K562 (cell line): ENCODE measurements around the gene ITPRIPL1.
"Not testable (repeated sequence)": the region's sequence is repeated elsewhere in the genome, so short reads cannot be mapped to it uniquely, and the experiment has no call there.

ENCODE experiments used
- BDP1 ChIP-seq: IDR thresholded peaks from 3 replicates; pipeline ENCODE4 v1.6.1; 2011; ENCODE audit not compliant: insufficient read length, insufficient read depth
- CC2D1A ChIP-seq: fragments of 450-650 bp; IDR thresholded peaks from 2 replicates; pipeline ENCODE4 v1.6.1; 2017; ENCODE audit warnings: mild to moderate bottlenecking
- EZH2 ChIP-seq: IDR thresholded peaks from 2 replicates; pipeline ENCODE4 v1.6.1; 2012; ENCODE audit warnings: low read depth, mild to moderate bottlenecking, inconsistent platforms, low read length, borderline replicate concordance
- LEF1 ChIP-seq: fragments of 450-650 bp; IDR thresholded peaks from 2 replicates; pipeline ENCODE4 v1.6.1; 2016; ENCODE audit warnings: mild to moderate bottlenecking
- POLR2AphosphoS2 ChIP-seq: IDR thresholded peaks from 2 replicates; pipeline ENCODE4 v1.6.1; 2012; ENCODE audit warnings: low read length, improper control_type of control experiment
- RBM39 ChIP-seq: fragments of 200-400 bp; formaldehyde crosslinking; optimal IDR thresholded peaks from 2 replicates; pipeline ENCODE3; 2018; ENCODE audit warnings: low read depth, low read length
- TF ChIP-seq, protein P1 (sequence below): fragments of 450-650 bp; IDR thresholded peaks from 2 replicates; pipeline ENCODE4 v1.6.1; 2014; ENCODE audit warnings: low read depth, mild to moderate bottlenecking, moderate library complexity, borderline replicate concordance
- TF ChIP-seq, protein P2 (sequence below): sonication (generic); formaldehyde crosslinking; IDR thresholded peaks from 2 replicates; pipeline ENCODE4 v1.8.0; 2023; ENCODE audit warnings: mild to moderate bottlenecking, missing genetic modification reagents
- TF ChIP-seq, protein P3 (sequence below): conservative IDR thresholded peaks from 2 replicates; pipeline ENCODE4 v1.6.1; 2011; ENCODE audit warnings: low read depth, mild to moderate bottlenecking, low read length; ENCODE audit not compliant: control insufficient read depth
- TF ChIP-seq, protein P4 (sequence below): sonication (generic); formaldehyde crosslinking; IDR thresholded peaks from 2 replicates; pipeline ENCODE4 v1.8.1; 2023; ENCODE audit warnings: mild to moderate bottlenecking, missing genetic modification reagents
- TF ChIP-seq, protein P5 (sequence below): sonication (generic); formaldehyde crosslinking; IDR thresholded peaks from 2 replicates; pipeline ENCODE4 v1.5.0; 2020; ENCODE audit warnings: missing genetic modification reagents

DNA sequence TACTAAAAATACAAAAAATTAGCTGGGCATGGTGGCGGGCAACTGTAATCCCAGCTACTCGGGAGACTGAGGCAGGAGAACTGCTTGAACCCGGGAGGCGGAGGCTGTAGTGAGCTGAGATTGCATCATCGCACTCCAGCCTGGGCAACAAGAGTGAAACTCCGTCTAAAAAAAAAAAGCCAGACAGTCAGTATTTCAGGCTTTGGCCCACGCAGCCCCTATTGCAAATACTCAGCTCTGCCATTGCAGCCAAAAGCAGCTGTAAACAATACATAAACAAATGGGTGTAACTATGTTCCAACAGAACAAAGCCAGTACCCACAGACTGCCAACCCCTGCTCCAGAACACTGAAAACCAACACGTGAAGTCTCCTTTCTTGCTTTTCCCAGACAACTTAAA lies 30.8 kb upstream of the ITPRIPL1 start:
- not testable (repeated sequence) for TF ChIP-seq POLR2AphosphoS2, RBM39, EZH2, BDP1, CC2D1A, LEF1
- TF ChIP-seq, protein P1, sequence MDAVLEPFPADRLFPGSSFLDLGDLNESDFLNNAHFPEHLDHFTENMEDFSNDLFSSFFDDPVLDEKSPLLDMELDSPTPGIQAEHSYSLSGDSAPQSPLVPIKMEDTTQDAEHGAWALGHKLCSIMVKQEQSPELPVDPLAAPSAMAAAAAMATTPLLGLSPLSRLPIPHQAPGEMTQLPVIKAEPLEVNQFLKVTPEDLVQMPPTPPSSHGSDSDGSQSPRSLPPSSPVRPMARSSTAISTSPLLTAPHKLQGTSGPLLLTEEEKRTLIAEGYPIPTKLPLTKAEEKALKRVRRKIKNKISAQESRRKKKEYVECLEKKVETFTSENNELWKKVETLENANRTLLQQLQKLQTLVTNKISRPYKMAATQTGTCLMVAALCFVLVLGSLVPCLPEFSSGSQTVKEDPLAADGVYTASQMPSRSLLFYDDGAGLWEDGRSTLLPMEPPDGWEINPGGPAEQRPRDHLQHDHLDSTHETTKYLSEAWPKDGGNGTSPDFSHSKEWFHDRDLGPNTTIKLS, result not testable (repeated sequence)
- TF ChIP-seq, protein P2, sequence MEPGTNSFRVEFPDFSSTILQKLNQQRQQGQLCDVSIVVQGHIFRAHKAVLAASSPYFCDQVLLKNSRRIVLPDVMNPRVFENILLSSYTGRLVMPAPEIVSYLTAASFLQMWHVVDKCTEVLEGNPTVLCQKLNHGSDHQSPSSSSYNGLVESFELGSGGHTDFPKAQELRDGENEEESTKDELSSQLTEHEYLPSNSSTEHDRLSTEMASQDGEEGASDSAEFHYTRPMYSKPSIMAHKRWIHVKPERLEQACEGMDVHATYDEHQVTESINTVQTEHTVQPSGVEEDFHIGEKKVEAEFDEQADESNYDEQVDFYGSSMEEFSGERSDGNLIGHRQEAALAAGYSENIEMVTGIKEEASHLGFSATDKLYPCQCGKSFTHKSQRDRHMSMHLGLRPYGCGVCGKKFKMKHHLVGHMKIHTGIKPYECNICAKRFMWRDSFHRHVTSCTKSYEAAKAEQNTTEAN (CRISPR knock-in tag), result not testable (repeated sequence)
- TF ChIP-seq, protein P3, sequence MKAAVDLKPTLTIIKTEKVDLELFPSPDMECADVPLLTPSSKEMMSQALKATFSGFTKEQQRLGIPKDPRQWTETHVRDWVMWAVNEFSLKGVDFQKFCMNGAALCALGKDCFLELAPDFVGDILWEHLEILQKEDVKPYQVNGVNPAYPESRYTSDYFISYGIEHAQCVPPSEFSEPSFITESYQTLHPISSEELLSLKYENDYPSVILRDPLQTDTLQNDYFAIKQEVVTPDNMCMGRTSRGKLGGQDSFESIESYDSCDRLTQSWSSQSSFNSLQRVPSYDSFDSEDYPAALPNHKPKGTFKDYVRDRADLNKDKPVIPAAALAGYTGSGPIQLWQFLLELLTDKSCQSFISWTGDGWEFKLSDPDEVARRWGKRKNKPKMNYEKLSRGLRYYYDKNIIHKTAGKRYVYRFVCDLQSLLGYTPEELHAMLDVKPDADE, result not testable (repeated sequence)
- TF ChIP-seq, protein P4, sequence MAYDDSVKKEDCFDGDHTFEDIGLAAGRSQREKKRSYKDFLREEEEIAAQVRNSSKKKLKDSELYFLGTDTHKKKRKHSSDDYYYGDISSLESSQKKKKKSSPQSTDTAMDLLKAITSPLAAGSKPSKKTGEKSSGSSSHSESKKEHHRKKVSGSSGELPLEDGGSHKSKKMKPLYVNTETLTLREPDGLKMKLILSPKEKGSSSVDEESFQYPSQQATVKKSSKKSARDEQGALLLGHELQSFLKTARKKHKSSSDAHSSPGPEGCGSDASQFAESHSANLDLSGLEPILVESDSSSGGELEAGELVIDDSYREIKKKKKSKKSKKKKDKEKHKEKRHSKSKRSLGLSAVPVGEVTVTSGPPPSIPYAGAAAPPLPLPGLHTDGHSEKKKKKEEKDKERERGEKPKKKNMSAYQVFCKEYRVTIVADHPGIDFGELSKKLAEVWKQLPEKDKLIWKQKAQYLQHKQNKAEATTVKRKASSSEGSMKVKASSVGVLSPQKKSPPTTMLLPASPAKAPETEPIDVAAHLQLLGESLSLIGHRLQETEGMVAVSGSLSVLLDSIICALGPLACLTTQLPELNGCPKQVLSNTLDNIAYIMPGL (CRISPR knock-in tag), result not testable (repeated sequence)
- TF ChIP-seq, protein P5, sequence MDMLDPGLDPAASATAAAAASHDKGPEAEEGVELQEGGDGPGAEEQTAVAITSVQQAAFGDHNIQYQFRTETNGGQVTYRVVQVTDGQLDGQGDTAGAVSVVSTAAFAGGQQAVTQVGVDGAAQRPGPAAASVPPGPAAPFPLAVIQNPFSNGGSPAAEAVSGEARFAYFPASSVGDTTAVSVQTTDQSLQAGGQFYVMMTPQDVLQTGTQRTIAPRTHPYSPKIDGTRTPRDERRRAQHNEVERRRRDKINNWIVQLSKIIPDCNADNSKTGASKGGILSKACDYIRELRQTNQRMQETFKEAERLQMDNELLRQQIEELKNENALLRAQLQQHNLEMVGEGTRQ (CRISPR knock-in tag), result not testable (repeated sequence)
